Activated naive CD8-positive, alpha-beta T cell treated with anti-CD3 and anti-CD28 coated beads, Interleukin-2, amount 10 ng/mL, durations not matched to agents 7 days and 5 days (primary cell): ENCODE results near the gene PSME2. TPM values are rescaled to one million over a fixed set of nuclear protein-coding genes. Genes with fewer than 3 reads are reported as not detected.
A peak's percentile ranks its signal among the peaks of the same experiment; 100 is the strongest.

Source experiments
- ATAC-seq: fragments of 150-1000 bp; cut with Tn5 transposase; one replicate; pipeline ENCODE4 v1.10.0; 2021; ENCODE audit warnings: low read depth, moderate library complexity
- POLR2A ChIA-PET: fragments of 350-600 bp; sonication (Branson Sonifier 250); formaldehyde crosslinking; loops from one replicate; lab custom pipeline; 2021; ENCODE audit warnings: antibody characterized with exemption; lab: Charles Lee
- DNase-seq: peaks from one replicate; pipeline ENCODE4 v3.0.0; 2021
- H3K27ac Mint-ChIP-seq: one replicate; pipeline ENCODE4 v1.8.0; 2022; ENCODE audit warnings: mild to moderate bottlenecking, mixed read lengths
- H3K27me3 Mint-ChIP-seq: one replicate; pipeline ENCODE4 v1.8.0; 2022; ENCODE audit warnings: mild to moderate bottlenecking, moderate library complexity, mixed read lengths
- H3K36me3 Mint-ChIP-seq: one replicate; pipeline ENCODE4 v1.8.0; 2021; ENCODE audit warnings: mild to moderate bottlenecking, mixed read lengths
- H3K4me1 Mint-ChIP-seq: one replicate; pipeline ENCODE4 v1.8.0; 2021; ENCODE audit warnings: mixed read lengths
- H3K4me3 Mint-ChIP-seq: one replicate; pipeline ENCODE4 v1.8.0; 2022; ENCODE audit warnings: mild to moderate bottlenecking, moderate library complexity, mixed read lengths
- H3K9me3 Mint-ChIP-seq: one replicate; pipeline ENCODE4 v1.8.0; 2021; ENCODE audit warnings: mixed read lengths
- total RNA-seq, 2 experiments: library from RNA; stranded (reverse); gene quantifications; one replicate each; pipeline ENCODE4 v1.2.3, GENCODE V29; 2021

The PSME2 gene, protein sequence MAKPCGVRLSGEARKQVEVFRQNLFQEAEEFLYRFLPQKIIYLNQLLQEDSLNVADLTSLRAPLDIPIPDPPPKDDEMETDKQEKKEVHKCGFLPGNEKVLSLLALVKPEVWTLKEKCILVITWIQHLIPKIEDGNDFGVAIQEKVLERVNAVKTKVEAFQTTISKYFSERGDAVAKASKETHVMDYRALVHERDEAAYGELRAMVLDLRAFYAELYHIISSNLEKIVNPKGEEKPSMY
- 100 to 1,000 TPM; 406 to 414 TPM for total RNA-seq

DNA sequence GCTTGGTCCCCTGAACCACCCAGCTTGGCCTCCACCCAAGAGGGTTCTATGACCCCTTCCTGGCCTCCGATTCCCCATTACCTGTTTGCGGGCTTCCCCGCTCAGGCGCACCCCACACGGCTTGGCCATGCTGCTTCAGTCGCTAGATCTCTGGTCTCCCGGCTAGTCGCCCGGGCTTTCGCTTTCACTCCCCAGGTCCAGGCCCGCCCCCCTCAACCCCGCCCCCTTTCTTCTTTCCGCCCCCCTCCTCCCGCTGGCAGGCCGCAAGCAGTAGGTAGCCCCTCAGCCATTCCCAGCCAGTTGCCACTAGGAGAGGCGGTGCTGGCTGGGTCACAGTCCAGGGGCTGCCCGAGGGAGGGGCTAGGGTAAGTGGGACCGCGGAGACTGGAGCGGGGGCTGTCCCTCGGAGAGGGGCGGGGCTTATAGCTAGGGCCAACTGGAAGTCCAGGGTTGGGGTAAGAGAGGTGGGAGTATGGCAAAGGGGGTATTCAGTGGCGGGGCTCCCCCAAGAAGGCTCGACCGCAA, at the start of gene PSME2:
PSME2 (minus strand) TSS at position 158 of the 525 bp plus-strand sequence; CDS start at position 129, 29 bp downstream.
- peak; percentile 90 for DNase-seq
- Mint-ChIP-seq H3K4me1 (peaks cover 56% of the 10 kb centered on the region), H3K9me3 (no peaks in the 10 kb centered on the region), H3K27ac (peak within 1 kb of the TSS; percentile 96), H3K4me3 (peak within 1 kb of the TSS; percentile 94), H3K27me3 (no peaks in the 10 kb centered on the region), H3K36me3 (peaks cover 42% of the 10 kb centered on the region)
- peak; percentile 69 for ATAC-seq
- POLR2A ChIA-PET, result interaction anchor here (0.8 to 14.1 kb wide), 21 partner anchors 10 to 283 kb away, joined by 3 to 347 read pairs (median 10); partner anchors contain the start of genes CBLN3, CHMP4A, DCAF11 and IPO4

DNA sequence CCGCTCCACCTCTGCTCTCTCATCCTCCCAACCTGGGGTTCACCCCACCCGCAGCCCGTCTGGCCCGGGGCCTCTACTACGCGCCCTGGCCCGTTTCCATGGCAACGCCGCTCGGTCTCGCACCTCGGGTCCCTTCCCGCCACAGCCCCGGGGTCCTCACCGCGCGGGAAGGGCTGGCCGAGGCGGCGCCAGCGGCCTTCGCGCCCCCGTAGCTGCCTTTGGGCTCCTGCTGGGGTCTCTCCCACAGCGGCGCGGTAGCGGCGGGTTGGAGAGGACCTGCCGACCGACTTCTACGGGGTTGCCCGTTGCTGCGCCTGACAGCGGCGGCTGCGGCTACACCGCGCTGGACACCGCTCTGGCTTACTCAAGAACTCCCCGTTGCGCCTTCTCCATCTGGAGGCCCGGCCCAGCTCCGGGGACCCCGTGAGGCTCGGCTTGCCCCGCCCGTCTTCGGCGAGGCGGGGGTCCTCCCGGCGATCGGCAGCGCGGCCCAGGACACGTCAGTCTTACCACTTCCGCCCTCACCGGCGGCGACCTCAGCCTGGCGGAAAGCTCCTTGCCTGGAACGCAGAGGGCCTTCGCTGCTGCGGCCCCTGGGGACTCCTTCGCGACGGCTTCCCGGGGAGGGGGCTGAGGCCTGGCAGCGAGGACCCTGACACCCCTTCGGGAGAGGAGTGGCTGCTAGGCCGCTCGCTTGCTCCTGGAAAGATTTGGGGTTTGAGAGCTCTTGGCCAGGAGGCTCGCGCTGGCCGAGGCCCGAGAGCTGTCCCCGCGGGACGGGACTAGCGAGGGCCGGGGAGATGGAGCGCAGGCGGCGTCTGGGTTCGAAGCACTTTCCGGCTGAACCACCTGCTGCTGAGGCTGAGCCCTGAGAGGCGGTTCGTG, 49.0 kb upstream of the PSME2 start, which contains the start of gene TM9SF1:
TM9SF1 (minus strand) TSS at position 256 of the 885 bp plus-strand sequence. CDS start 422 bp downstream, outside the sequence.
- peaks cover 42% of the 10 kb centered on the region for H3K4me1 Mint-ChIP-seq

DNA sequence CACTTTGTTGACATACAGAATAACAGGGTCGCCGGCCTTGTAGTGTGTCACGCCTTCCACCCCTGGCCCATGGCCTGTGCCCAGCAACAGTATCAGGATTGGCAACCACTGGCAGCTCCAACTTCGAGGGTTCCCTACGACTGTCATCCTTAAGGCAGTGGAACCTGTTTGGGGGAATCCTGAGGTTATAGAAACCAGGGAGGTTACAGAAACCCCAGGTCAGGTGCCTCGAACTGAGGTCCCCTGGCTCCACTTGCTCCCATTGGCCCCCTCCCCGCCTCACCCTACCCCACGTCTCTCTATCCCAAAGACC, 48.4 kb upstream of the PSME2 start:
- Mint-ChIP-seq H3K36me3 (peaks cover 38% of the 10 kb centered on the region), H3K27me3 (no peaks in the 10 kb centered on the region), H3K27ac (peak overlapping the region; percentile 96), H3K9me3 (peaks cover 3% of the 10 kb centered on the region), H3K4me3 (peak overlapping the region; percentile 97), H3K4me1 (peaks cover 45% of the 10 kb centered on the region)
- POLR2A ChIA-PET, result interaction anchor here (0.9 to 4.4 kb wide), 18 partner anchors 10 to 114 kb away, joined by 3 to 52 read pairs (median 9); partner anchors contain the start of genes CHMP4A, DCAF11, DHRS1 and EMC9
- no peak for ATAC-seq
- DNase-seq, result no peak

More for the DNA sequence above, 49.0 kb upstream of the PSME2 start, which contains the start of gene TM9SF1:
- ATAC-seq, result peak; percentile 93
- Mint-ChIP-seq H3K27me3 (no peaks in the 10 kb centered on the region), H3K4me3 (peak within 1 kb of the TSS; percentile 97), H3K36me3 (peaks cover 40% of the 10 kb centered on the region), H3K27ac (peak within 1 kb of the TSS; percentile 96), H3K9me3 (peaks cover 3% of the 10 kb centered on the region)
- POLR2A ChIA-PET, result interaction anchor here (0.6 to 4.4 kb wide), 30 partner anchors 9 to 113 kb away, joined by 3 to 52 read pairs (median 7); partner anchors contain the start of genes CHMP4A, DCAF11, DHRS1 and EMC9
- DNase-seq, result peak; percentile 93

DNA sequence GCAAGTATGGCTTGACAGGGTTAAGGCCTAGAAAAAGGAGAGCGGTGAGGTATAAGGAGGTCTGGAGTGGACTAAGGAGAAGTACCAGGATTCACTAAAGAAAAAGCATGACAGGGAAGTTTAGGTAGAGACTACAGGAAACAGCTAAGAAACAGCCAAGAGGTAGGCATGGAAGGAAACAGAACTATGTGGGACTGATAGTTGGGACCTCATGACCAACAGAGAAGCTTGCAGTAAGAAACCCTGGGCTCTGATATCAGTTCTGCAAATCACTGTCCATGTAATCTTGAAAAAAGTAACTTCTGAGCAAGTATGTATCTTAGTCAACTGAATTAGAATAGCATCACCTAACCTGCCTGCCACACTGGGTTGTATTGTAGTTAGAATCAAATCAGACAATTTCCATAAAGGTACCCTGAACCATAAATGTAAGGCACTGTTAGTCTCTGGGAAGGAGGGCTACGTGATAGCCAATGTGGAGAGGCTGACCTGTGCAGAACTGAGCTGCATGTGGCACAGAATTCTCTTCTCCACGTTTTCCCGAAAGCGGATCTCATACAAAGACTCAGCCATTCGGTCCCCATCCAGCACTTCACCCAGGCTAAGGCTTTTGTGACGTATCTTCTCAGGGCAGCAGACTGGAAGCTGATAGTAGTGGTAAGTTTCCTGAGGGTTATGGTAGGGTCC, 47.9 kb upstream of the PSME2 start:
- ATAC-seq, result no peak

DNA sequence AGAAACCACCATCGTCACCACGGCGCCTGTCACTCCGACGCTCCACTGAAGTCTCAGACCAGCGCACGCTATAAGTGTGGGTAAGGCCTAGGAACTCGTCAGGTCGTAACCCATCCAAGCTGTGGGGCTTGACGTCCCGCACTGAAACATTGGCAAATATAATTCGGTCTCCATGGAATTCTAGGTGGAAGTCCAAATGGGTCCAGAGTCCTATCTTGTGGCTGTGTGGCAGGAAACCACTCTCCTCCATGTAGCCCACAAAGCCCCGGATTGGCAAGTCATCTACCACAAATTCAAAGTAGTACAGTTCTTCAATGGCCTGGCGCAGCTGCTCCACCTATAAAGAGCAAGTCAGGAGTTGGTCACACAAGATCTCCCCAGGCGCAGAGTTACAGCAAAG, 46.5 kb upstream of the PSME2 start:
- Mint-ChIP-seq H3K9me3 (no peaks in the 10 kb centered on the region), H3K4me3 (no peak overlapping the region), H3K36me3 (peaks cover 26% of the 10 kb centered on the region), H3K27me3 (no peaks in the 10 kb centered on the region), H3K27ac (no peak overlapping the region), H3K4me1 (peaks cover 44% of the 10 kb centered on the region)
- DNase-seq (no peak), ATAC-seq (no peak)
- POLR2A ChIA-PET, result interaction anchor here (4.4 kb wide), 1 partner anchor 31 kb away, joined by 49 read pairs; the partner anchor contains the start of gene IRF9

More for the DNA sequence above, 47.9 kb upstream of the PSME2 start:
- Mint-ChIP-seq H3K27ac (peak overlapping the region; percentile 96), H3K4me3 (peak overlapping the region; percentile 97), H3K27me3 (no peaks in the 10 kb centered on the region), H3K4me1 (peaks cover 47% of the 10 kb centered on the region), H3K36me3 (peaks cover 33% of the 10 kb centered on the region), H3K9me3 (peaks cover 3% of the 10 kb centered on the region)
- POLR2A ChIA-PET, result interaction anchor here (1.3 to 4.4 kb wide), 11 partner anchors 14 to 80 kb away, joined by 4 to 52 read pairs (median 11); partner anchors contain the start of genes CHMP4A, DCAF11, EMC9 and GMPR2
- no peak for DNase-seq

DNA sequence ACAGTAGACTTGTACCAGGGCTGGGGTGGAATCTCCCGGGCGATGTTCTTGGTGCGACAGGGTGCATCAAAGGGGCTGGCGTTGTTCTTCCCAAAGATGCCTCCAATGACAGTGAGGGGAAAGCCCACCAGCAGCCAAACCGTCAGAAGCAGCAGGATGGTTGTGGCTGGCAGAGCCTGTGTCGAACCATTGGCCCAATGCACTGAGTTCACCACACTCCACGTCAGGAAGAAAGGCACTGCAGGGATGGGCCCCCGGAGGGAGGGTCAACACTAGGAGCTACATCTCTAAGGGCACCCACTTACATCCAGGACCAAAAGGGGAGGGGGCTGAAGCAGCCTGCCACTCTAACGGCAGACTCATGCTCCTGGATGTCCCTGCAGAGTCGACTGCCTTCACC, 44.0 kb upstream of the PSME2 start:
- Mint-ChIP-seq H3K4me3 (no peak overlapping the region), H3K9me3 (no peaks in the 10 kb centered on the region), H3K27ac (no peak overlapping the region), H3K36me3 (peaks cover 29% of the 10 kb centered on the region), H3K4me1 (peaks cover 40% of the 10 kb centered on the region), H3K27me3 (no peaks in the 10 kb centered on the region)
- ATAC-seq (no peak), DNase-seq (no peak)
- POLR2A ChIA-PET, result interaction anchor here (0.7 kb wide), 2 partner anchors 49 to 838 kb away, joined by 5 to 6 read pairs; partner anchors contain the start of genes EMC9 and SLC22A17

DNA sequence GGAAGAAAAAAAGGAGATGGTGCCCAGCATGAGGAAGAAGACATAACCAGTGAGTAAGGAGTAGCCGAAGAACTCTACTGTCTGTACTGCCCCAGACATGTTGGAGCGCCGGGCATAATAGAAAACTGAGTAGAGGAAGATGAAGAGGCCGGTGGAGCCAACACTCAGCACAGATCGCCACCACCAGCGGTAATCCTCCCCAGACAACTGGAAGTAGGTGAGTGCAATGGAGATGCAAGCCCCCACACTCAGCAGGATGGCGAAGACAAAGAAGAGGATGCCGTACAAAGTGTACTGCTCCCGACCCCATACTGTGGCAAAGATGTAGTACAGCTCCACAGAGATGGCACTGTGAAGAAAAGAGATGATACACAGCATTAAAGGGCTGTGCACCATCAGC, 43.0 kb upstream of the PSME2 start:
- peak overlapping the region; percentile 36 for H3K27ac Mint-ChIP-seq
- POLR2A ChIA-PET, result interaction anchor here (1.0 to 5.2 kb wide), 13 partner anchors 10 to 139 kb away, joined by 3 to 37 read pairs (median 6); partner anchors contain the start of genes CHMP4A, DCAF11, GMPR2 and IRF9
- peaks cover 35% of the 10 kb centered on the region for H3K4me1 Mint-ChIP-seq
- no peak for ATAC-seq
- no peaks in the 10 kb centered on the region for H3K9me3 Mint-ChIP-seq
- no peaks in the 10 kb centered on the region for H3K27me3 Mint-ChIP-seq
- peak overlapping the region; percentile 85 for H3K4me3 Mint-ChIP-seq
- peaks cover 27% of the 10 kb centered on the region for H3K36me3 Mint-ChIP-seq
- DNase-seq, result no peak

DNA sequence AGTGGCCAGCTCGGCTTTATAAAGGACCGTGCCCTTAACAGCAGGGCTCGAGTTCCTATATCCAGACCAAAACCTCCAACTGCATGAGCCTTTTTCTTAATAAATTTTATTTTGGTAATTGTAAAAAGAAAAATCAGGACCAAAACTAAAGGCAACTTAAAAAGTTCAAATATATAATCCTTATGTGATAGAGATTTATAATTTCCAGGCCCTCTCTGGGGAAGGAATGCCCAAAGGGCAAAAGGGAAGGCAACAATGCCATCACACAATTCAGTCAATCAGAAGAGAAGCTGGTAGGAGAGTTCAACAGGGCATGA, 42.6 kb upstream of the PSME2 start:
- H3K4me1 Mint-ChIP-seq, result peaks cover 30% of the 10 kb centered on the region
- H3K27me3 Mint-ChIP-seq, result no peaks in the 10 kb centered on the region
- POLR2A ChIA-PET, result interaction anchor here (0.6 to 5.2 kb wide), 16 partner anchors 10 to 140 kb away, joined by 3 to 37 read pairs (median 6); partner anchors contain the start of genes CHMP4A, DCAF11, GMPR2 and IRF9
- peak overlapping the region; percentile 69 for H3K27ac Mint-ChIP-seq
- H3K4me3 Mint-ChIP-seq, result peak overlapping the region; percentile 85
- H3K9me3 Mint-ChIP-seq, result no peaks in the 10 kb centered on the region
- ATAC-seq (no peak), DNase-seq (no peak)
- H3K36me3 Mint-ChIP-seq, result peaks cover 22% of the 10 kb centered on the region

DNA sequence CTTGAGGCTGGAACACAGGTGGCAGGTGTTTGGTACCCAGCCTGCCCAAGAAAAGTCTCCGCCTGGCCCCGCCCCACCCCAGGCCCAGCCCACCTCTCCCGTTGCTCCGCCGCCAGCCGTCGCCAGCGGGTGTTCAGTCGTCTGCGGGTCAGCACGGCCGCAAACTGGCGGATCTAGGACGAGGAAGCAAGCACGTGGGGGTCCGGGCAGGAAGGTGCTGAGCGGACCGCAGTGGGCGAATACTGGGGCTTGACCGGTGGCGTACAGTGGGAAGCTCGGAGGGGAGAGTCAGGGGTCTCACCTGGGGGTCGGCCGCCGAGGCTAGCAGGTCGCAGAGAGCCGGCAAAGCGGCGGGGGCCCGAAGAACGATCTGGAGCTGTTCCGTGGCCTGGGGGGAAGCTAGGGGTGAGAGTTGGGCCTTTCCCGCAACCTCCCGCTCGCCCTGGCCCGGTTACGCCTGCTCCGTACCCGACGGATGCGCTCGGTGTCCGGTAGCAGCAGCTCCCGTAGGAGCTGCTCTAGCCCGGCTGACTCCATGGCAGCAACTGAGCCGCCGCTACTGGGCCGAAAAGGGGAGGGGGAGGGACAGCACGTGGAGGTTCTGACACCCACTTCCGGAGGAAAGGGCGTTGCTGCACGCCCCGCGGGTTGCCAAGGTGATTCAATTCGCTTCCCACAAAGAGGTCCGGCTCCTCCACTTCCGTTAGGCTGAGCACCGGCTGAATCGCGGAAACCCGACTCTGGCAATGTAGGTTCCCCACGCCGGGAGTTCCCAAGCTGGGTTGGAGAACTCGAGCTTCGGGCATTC, 42.0 kb upstream of the PSME2 start, which contains the start of gene IPO4:
IPO4 (minus strand) TSS at position 566 of the 808 bp plus-strand sequence; CDS start at position 537, 29 bp downstream.
- POLR2A ChIA-PET, result interaction anchor here (0.5 to 5.2 kb wide), 17 partner anchors 9 to 140 kb away, joined by 3 to 37 read pairs (median 6); partner anchors contain the start of genes CHMP4A, DCAF11, GMPR2 and IRF9
- peak; percentile 87 for DNase-seq
- peak; percentile 85 for ATAC-seq
- peak within 1 kb of the TSS; percentile 69 for H3K27ac Mint-ChIP-seq
- peak within 1 kb of the TSS; percentile 85 for H3K4me3 Mint-ChIP-seq
- H3K9me3 Mint-ChIP-seq, result no peaks in the 10 kb centered on the region
- peaks cover 20% of the 10 kb centered on the region for H3K36me3 Mint-ChIP-seq
- no peaks in the 10 kb centered on the region for H3K27me3 Mint-ChIP-seq
- peaks cover 28% of the 10 kb centered on the region for H3K4me1 Mint-ChIP-seq

DNA sequence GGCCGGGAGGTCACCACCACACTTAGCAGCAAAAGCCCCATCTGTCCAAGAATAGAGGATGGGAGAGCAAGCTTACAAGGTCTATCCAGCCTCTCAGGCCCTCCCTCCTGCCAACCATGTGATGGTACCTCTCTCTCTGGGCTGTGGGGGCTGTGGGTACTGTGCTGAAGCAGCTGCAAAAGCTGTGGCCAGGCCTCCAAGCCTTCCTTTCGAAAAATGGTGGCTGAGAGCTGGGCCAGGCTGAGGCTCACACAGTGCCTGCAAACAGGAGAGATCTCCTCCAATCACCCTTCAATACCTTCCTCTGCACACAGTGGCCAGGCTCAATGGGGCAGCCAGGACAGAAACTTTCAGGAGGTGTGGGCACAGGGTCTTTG, 41.1 kb upstream of the PSME2 start:
- peak overlapping the region; percentile 69 for H3K27ac Mint-ChIP-seq
- H3K4me1 Mint-ChIP-seq, result peaks cover 24% of the 10 kb centered on the region
- no peak for DNase-seq
- POLR2A ChIA-PET, result interaction anchor here (1.1 to 5.2 kb wide), 9 partner anchors 8 to 55 kb away, joined by 3 to 37 read pairs (median 8); partner anchors contain the start of genes IRF9, MDP1, PSME1 and TINF2
- H3K9me3 Mint-ChIP-seq, result no peaks in the 10 kb centered on the region
- no peak for ATAC-seq
- peaks cover 14% of the 10 kb centered on the region for H3K36me3 Mint-ChIP-seq
- H3K27me3 Mint-ChIP-seq, result no peaks in the 10 kb centered on the region
- peak overlapping the region; percentile 85 for H3K4me3 Mint-ChIP-seq

DNA sequence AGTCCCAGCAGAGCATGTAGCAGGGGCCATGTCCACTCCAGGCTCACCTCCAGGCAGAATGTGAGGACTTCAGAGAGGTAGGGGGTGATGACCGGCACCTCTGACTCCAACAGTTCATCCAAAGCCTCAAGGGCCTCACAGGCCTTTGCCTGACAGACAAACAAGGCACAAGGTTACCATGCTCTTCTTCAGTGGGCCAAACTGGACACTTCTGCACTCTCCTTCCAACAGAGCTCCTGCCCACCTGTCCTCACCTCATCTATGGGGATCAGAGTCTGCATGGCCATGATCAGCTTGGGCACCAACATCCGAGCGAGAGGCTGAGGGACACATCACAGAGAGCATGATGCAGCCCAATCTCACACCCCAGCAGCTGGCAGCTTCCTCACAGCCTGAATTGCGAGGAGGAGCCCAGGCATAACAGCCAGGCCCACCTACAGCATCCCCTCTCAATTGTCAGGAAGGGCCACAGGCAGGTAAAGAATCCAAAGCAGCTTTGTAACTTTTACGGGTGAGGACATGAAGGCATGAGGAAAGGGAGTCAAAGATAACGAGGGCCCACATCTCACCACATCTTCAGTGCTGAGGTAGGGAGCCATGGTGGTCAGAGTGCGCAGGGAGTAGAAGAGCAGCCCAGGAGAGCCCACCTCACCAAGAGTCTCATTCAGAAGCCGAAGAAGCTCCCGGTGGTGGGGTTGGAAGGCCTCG, 40.6 kb upstream of the PSME2 start:
- no peak for ATAC-seq
- Mint-ChIP-seq H3K27ac (no peak overlapping the region), H3K9me3 (no peaks in the 10 kb centered on the region), H3K4me3 (peak overlapping the region; percentile 85), H3K36me3 (peaks cover 10% of the 10 kb centered on the region), H3K4me1 (peaks cover 19% of the 10 kb centered on the region), H3K27me3 (no peaks in the 10 kb centered on the region)
- POLR2A ChIA-PET, result interaction anchor here (1.1 to 5.2 kb wide), 9 partner anchors 8 to 56 kb away, joined by 3 to 37 read pairs (median 8); partner anchors contain the start of genes IRF9, MDP1, PSME1 and TINF2
- no peak for DNase-seq
